NK-92 (cell line): Measurements from ENCODE around the gene PLXDC2.
"Not testable (repeated sequence)": the region's sequence is repeated elsewhere in the genome, so short reads cannot be mapped to it uniquely, and the experiment has no call there.

Experiments used
- DNase-seq: peaks from one replicate; lab custom pipeline; 2025; ENCODE audit not compliant: unreplicated experiment; lab: John Stamatoyannopoulos, UW

The PLXDC2 gene

DNA sequence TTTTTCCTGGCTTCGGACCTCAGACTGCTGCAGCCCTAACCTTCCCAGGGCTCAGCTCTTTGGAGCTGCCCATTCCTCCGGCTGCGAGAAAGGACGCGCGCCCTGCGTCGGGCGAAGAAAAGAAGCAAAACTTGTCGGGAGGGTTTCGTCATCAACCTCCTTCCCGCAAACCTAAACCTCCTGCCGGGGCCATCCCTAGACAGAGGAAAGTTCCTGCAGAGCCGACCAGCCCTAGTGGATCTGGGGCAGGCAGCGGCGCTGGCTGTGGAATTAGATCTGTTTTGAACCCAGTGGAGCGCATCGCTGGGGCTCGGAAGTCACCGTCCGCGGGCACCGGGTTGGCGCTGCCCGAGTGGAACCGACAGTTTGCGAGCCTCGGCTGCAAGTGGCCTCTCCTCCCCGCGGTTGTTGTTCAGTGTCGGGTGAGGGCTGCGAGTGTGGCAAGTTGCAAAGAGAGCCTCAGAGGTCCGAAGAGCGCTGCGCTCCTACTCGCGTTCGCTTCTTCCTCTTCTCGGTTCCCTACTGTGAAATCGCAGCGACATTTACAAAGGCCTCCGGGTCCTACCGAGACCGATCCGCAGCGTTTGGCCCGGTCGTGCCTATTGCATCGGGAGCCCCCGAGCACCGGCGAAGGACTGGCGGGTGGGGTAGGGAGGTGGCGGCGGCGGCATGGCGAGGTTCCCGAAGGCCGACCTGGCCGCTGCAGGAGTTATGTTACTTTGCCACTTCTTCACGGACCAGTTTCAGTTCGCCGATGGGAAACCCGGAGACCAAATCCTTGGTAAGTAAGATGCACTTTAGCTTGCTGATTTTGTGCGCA is at the start of gene PLXDC2:
Gene PLXDC2 (plus strand): TSS at position 22 of the 820 bp plus-strand sequence.
- DNase-seq: no peak

DNA sequence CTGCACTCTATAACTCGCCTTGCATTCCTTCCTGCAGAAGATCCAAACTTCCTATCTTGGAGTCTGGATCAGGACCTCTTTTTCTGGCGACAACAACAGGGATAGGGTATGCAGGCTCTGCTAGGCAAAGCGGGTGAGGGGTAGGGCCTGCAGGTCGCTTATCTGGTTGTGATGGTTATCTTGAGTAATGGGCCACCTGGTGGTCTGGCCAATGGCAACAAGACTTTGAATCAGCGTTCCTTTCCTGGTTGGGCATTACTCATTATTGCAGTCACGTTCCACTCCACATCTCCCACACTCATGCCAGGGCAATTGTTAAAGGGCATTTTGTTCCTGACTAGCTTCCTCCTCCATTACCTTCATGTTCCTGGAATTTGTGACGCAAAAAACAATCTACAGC is 48.4 kb upstream of the PLXDC2 start:
- DNase-seq: no peak

DNA sequence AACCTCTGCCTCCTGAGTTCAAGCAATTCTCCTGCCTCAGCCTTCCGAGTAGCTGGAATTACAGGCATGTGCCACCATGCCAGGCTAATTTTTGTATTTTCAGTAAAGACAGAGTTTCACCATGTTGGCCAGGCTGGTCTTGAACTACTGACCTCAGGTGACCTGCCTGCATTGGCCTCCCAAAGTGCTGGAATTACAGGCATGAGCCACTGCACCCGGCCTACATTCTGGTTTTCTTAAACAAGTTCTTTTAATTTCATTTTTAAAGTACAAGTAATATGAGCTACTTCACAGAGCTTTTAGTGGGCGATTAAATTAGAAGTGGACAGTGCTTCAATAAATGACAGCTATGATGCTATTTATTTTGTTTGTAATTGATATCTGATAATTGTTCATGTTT is 46.4 kb upstream of the PLXDC2 start:
- not testable (repeated sequence) for DNase-seq

DNA sequence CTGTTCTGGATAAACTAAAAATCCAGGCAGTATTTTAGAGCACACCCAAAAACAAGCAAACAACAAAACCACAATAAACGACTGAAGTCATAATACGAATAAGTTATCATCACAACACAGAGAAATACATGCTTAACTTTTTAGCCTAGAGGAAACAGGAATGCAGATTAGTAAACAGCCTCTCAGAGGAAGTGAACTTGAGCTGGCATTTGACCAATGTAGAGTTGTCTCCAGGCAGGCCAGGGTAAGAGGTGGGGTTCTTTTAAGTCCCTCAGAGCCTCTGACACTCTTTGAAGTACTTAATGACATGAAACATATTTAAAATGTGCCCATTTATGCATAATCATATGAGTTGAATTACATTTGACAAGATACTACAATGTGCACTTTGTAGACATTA is 43.3 kb upstream of the PLXDC2 start:
- DNase-seq: no peak

DNA sequence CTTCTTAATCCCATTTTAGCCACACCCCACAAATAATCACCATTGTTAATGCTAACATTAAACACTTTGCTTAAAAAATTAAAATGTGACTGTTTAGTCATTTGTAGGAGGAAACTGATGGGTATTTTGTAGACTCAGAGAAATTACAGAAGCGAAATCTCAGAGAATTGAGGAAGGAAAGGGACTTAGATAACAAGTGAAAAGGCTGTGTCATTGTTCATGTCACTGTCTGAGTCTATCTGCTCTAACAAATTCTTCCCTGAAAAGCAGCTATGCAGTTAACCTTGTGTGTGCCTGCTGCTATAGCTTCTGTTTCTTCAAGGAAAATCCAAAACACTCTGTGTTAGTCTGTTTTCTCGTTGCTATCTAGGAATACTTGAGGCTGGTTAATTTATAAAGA is 40.9 kb upstream of the PLXDC2 start:
- no peak for DNase-seq

DNA sequence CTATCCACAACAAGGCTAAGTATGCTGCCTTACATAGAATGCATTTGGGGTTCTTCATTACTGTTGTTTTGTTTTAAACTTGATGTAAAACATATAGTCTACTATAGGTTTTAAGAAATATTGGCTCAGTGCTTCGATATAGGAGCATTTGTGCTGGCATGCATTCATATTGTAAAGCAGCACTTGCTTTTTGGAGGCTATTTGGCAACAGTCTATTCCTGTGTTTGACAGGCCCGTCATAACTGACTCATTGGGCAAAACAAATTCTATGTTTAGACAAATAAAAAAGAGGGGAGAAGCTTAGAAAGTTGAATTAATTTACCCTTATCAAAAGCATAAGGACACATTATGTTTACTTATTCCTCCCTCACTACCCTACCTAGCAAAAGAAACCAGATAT is 38.4 kb upstream of the PLXDC2 start:
- no peak for DNase-seq

DNA sequence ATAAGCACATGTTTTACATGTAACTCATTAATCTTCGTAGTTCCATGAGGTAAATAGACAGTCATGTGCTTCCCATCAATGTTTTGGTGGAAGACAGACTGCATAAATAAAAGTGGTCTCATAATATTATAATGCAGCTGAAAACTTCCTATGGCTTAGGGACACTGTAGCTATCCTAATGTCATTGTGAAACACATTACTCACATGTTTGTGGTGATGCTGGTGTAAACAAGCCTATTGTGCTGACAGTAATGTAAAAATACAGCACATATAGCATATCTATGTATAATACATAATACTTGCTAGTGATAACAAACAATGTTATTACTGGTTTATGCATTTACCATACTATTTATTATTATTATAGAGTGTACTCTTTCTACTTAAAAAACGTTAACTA is 37.2 kb upstream of the PLXDC2 start:
- DNase-seq: no peak

DNA sequence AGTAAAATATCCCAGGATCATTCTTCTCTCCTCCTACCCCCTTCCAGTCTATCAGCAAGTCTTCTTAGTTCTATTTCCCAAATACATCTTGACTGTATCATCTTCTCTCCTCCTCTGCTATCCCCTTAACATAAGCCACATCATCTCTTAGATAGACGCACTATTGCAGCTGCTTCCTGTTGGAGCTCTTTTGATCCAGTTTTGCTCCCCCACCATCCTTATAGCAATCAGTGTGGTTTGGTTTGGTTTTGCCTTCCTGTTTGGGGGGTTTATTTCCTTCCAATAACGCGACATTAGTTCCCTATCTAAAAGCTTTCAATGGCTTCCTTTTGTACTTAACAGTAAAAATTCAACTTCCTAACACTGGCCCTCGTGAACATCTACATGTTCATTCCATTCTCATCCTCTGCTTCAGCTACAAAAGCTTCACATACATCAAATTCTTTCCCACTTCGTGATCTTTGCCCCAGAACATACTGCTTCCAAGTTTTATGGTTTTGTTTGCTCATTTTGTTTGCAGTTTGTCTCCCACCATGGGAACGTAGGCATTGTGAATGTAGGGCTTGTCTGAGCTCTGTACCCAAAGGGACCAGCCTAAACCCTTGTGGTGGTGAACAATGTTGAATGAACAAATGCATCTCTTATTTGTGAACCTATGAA is 33.7 kb upstream of the PLXDC2 start:
- no peak for DNase-seq

DNA sequence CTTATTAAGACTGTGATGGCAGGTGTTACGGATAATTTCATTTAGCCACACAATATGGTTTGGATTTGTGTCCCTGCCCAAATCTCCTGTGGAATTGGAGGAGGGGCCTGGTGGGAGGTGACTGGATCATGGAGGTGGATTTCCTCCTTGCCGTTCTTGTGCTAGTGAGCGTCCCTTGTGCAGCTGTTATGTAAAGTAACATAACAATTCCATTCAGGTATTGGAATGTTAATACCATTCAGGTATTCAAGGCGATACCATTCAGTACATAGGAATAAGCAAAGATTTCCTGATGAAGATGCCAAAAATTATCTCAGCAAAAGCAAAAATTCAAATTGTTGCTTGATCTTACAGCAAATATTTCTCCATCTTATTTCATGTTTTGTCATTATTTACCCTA is 32.5 kb upstream of the PLXDC2 start:
- DNase-seq: no peak

DNA sequence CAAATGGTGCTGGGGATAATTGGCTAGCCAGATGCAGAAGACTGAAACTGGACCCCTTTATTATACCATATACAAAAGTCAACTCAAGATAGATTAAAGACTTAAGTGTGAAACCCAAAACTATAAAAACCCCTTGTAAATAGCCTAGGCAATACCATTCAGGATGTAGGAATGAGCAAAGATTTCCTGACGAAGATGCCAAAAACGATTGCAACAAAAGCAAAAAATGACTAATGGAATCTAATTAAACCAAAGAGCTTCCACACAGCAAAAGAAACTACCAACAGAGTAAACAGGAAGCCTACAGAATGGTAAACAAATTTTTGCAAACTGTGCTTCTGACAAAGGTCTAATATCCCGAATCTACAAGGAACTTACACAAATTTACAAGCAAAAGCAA is 30.9 kb upstream of the PLXDC2 start:
- DNase-seq: no peak

DNA sequence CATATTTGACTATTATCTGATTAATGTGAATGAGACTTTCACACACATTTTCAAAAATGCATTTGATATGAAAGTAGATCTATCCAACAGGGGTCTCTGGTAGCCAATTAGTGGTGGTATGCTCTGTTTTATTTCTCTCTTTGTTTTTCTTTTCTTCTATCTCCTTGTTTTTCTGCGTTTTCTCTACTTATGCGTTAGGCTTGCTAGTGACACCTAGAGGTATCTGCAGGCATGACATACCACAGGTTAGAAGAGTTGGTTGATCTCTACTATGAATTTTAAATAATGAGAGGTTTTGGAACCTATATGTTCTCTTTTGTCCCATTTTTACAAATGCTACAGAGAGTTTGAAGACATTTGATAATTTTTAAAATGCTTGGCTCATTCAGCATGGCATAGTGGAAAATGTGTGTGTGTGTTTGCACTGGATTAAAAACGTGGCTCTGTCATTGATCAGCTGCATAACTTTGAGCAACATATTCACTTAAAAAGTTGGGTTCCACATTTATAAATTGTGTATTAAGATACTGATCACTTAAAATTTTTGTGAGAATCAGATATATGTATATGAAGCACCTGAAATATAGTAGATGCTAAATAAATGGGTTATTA is 28.1 kb upstream of the PLXDC2 start:
- no peak for DNase-seq

DNA sequence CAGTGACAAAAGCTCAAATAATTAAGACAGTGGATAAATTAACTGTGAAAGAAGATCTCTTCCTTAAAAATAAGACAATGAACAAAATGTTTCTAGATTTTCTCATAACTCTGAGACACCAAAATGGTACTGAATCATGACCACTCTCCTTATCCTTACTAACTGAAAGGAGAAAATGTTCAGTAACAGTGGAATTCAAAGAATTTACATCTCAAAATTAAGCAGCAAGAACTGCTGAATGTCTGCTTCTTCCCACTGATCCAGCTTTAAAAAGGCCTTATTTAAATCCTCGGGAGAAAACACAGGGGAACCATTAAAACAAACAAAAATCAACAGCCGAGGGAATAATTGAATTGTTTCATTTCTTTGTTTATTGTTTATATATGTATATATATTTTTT is 27.3 kb upstream of the PLXDC2 start:
- DNase-seq: no peak

DNA sequence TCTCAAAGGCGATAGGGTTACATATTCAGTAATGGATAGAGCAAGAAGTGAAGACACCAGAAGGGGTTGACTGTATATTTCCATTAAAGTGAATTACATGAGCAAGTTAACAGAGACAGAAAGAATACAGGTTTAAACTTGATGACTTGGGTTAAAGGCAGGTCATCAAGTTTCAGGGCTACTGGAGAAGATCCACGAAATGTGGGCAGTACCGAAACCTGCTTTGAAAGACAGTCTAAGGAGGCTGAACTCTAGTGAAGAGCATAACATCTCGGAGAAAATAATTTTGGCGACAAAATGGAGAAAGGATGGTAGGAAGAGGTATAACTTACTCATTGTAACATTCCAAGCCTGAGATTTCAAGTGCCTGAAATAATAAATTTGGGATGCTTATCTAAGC is 26.6 kb upstream of the PLXDC2 start:
- DNase-seq: no peak

DNA sequence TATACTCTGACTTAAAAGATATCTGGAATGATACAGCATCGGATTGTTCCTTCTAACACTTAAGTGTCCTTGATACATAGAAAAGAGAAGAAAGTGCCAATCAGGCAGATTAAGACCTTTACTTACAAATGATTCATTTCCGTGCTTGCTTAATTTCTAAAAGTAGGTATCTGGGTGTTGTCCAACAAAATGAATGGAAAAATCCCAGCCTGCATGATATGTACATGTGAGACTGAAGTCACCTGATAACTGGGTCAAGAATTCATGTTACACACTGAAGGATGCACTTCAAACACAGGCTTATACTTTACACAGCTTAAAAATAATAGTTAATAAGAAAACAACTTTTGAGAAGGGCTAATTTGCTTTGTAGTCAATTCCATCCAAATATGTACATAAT is 25.2 kb upstream of the PLXDC2 start:
- no peak for DNase-seq

DNA sequence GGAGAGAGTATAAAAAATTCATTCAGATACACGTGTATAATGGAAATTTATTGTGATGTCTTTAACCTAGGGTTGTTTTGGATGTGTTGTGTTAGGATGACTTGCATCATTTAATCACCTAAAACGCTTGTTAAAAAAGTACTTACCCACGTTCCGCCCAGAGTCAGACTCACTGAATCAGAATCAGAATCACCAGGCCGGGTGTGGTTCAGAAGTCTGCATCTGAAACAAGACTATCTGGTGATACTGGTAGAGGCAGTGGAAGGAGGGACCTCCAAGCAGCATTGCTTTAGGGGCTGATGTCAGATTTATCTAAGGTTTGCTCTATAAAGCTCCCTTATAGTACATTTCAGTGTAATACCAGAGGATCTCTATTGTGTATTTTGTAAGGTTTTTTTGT is 20.5 kb upstream of the PLXDC2 start:
- no peak for DNase-seq

DNA sequence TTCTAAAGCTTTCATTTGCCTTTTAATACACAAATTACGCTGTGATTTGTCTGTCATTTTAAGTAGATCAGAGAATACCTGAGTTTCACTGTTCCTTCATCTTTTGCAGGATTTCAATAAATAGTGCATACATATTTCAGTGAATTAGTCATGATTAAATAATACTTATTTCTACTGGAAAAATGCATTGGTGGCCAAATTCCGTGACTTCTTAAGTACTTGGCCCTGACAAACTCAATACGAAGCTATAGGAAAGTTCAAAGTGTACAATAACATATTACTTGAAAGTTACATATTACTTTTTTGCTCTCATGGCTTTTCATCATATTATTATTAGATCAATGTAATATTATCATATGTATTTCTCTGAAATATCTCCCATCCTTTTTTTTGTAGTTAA is 16.1 kb upstream of the PLXDC2 start:
- DNase-seq: no peak

DNA sequence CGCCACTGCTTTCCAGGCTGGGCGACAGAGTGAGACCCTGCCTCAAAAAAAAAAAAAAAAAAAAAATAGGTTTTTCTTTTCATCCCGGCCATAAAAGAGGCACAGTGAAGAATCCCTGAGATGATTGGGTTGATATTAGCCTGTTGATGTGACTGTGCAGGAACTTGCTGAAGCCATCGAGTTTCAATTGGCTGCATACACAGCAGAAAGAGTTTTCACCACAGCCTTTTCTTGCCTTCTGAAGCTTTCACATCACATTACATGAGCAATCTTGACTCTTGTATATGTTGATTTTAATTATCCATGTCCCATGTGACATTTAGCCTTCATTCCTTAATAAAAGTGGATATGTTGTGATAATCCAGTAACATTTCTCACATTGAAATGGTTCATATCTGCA is 14.9 kb upstream of the PLXDC2 start:
- no peak for DNase-seq

DNA sequence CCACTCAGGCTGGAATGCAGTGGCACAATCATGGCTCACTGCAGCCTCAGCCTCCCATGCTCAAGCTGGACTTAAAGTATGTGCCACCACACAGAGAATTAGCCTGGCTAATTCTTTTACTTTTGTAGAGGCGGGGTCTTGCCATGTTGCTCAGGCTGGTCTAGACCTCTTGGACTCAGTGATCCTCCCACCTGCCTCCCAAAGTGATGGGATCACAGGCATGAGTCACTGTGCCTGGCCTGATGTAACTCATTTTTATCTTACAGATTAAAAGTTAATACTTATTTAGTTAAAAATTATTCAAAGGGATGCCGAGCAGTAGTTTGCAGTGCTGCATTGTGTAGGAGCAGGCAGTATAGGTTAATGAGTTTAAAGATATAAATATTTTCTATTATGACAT is 12.6 kb upstream of the PLXDC2 start:
- DNase-seq: no peak

DNA sequence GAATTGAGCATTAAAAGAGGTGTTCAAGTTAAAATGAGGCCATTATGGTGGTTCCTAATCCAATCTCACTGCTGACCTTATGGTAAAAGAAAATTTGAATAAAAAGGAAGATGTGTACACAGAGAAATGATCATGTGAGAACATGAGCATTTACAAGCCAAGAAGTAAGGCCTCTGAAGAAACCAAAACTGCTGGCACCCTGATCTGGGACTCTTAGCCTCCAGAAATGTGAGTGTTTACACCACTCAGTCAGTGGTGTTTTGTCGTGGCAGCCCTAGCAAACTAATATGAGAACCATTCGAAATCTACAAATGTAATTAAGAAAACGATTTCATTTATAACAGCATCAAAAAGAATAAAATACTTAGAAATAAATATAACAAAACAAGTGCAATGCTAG is 6.8 kb upstream of the PLXDC2 start:
- no peak for DNase-seq

DNA sequence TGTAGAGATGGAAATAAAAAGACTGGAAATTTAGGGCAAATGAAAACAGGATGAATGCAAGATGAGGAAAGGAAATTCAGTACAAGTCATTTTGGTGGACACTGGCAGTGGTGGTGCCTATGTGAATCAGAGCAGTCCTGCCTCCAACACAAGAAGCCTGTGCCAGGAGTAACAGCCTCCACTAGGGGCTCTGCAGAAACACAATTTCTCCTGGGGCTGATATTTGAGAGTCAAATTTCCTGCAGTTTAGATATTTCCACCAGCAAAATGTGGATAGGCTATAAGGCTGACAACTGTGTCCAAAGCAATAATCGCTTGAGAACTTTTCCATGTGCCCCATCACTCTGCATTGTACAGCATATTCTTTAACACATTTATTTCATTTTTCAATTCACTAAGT is 4.7 kb upstream of the PLXDC2 start:
- no peak for DNase-seq

DNA sequence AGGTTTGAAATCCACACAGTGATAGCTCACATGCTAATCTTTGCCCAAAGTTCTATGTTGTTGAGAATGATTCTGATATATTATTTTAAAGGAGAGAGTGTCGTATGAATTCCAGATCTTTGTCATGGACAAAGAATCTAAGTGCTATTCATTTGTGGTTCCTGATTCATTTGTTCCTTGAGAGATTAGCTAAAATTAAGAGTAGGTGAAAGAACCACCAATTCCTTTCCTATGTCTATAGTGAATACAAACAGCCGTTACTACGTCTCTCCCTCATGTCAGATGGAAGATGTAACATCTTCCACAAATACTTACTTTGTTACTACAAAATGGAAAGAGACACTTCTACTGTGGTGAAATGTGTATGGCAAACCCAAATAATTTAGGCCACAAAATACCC is 3.3 kb upstream of the PLXDC2 start:
- no peak for DNase-seq

DNA sequence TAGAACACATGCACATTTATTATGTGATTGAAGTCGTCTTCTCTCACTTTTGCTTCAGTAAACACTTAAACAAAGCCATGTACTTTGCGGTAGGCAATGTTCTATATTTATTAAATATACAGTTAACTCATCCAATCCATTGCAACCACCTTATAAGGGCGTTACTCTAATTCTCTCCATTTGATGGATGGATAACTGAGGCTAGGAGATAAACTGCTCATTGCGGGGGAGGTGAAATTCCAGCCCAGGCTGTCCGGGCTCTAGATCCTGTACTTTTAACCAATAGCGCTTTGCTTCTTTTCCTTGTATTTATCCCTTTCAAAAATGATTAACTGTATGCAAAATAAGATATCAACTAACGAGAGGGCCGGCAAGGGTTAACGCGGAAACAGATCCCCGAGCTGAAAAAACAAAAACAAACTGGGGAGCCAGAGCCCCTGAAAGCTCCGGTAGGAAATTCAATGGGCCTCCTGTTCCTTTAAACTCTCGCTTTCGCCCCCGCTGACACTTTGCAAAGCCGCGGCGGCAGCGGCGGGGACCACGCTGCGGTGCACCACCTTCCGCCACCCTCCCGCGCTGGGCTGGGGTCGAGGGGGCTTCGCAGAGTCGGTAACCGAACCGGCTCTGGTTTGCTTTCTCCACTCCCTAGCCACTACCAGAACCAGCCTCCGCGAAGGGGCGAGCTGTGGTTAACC is 1.0 kb upstream of the PLXDC2 start:
- no peak for DNase-seq
